Panc1 (cell line): Measurements from ENCODE around the gene TBC1D10A. TPM values are rescaled to one million over a fixed set of nuclear protein-coding genes. Genes with fewer than 3 reads are reported as not detected.

Experiments used
- ATAC-seq: fragments of 200-7000 bp; cut with Tn5 transposase; 2 replicates; pipeline ENCODE4 v1.9.1; 2020; ENCODE audit warnings: mild to moderate bottlenecking, moderate library complexity
- BruUV-seq: library from RNA; stranded (reverse); fragments of 400-500 nt; replicated peaks from 2 replicates; lab custom pipeline; 2021; lab: Mats Ljungman, UMichigan
- CTCF ChIA-PET: fragments of 300-600 bp; sonication (Branson Sonifier 250); formaldehyde crosslinking; loops from one replicate; lab custom pipeline; 2022; ENCODE audit warnings: antibody characterized with exemption; lab: Charles Lee
- POLR2A ChIA-PET: fragments of 300-600 bp; sonication (Branson Sonifier 250); formaldehyde crosslinking; loops from one replicate; lab custom pipeline; 2022; ENCODE audit warnings: antibody characterized with exemption; lab: Charles Lee
- DNase-seq: peaks from one replicate; pipeline ENCODE4 v3.0.0-alpha.2; 2010; ENCODE audit warnings: low read depth, low spot score
- H3K27ac ChIP-seq: 2 replicates; pipeline ENCODE4 v1.5.1; 2011; ENCODE audit warnings: mild to moderate bottlenecking, low read length, inconsistent platforms
- H3K27me3 ChIP-seq: fragments of 200-500 bp; sonication (Bioruptor generic); 2 replicates; pipeline ENCODE4 v1.6.0; 2014; ENCODE audit warnings: low read length, inconsistent platforms; ENCODE audit not compliant: control insufficient read depth, insufficient read depth
- H3K36me3 ChIP-seq: fragments of 200-500 bp; sonication (Bioruptor generic); 2 replicates; pipeline ENCODE4 v1.5.1; 2014; ENCODE audit warnings: inconsistent platforms, mild to moderate bottlenecking, low read length, moderate library complexity; ENCODE audit not compliant: control insufficient read depth, insufficient read depth
- H3K4me1 ChIP-seq: 2 replicates; pipeline ENCODE4 v1.5.1; 2011; ENCODE audit warnings: inconsistent platforms, mild to moderate bottlenecking, low read length, moderate library complexity; ENCODE audit not compliant: control insufficient read depth, insufficient read depth
- H3K4me3 ChIP-seq, 2 experiments: 2 replicates each; pipeline ENCODE4 v1.5.1; 2011 to 2012; ENCODE audit warnings: low read depth in 2 of 2, low read length in 2 of 2, mild to moderate bottlenecking in 2 of 2, inconsistent platforms in 1 of 2, moderate library complexity in 1 of 2
- H3K9me3 ChIP-seq: fragments of 200-500 bp; sonication (Bioruptor generic); 2 replicates; pipeline ENCODE4 v1.5.1; 2014; ENCODE audit warnings: low read depth, mild to moderate bottlenecking, inconsistent platforms, low read length, moderate library complexity; ENCODE audit not compliant: control insufficient read depth, insufficient read depth
- CTCF ChIP-seq: fragments of 450-650 bp; IDR thresholded peaks from 2 replicates; pipeline ENCODE4 v1.5.1; 2017; ENCODE audit warnings: mild to moderate bottlenecking
- POLR2AphosphoS5 ChIP-seq: IDR thresholded peaks from 2 replicates; pipeline ENCODE4 v1.6.1; 2012; ENCODE audit warnings: mild to moderate bottlenecking, low read depth, low read length, moderate library complexity
- REST ChIP-seq, 2 experiments: IDR thresholded peaks; 2 replicates each; pipeline ENCODE4 v1.6.1; 2011 to 2012; ENCODE audit warnings: low read depth in 2 of 2, control low read depth in 1 of 2, low read length in 1 of 2, mild to moderate bottlenecking in 1 of 2, moderate library complexity in 1 of 2; ENCODE audit not compliant: insufficient read depth in 1 of 2
- SIN3A ChIP-seq: IDR thresholded peaks from 2 replicates; pipeline ENCODE4 v1.6.1; 2012; ENCODE audit warnings: low read depth, mild to moderate bottlenecking, low read length, moderate library complexity, borderline replicate concordance; ENCODE audit not compliant: insufficient read depth
- TCF7L2 ChIP-seq: IDR thresholded peaks from 2 replicates; pipeline ENCODE4 v1.6.1; 2011; ENCODE audit warnings: mild to moderate bottlenecking, low read depth, low read length, inconsistent platforms
- in situ Hi-C: cut with HindIII; loops from 2 replicates; pipeline ENCODE4 v1.10.0; 2016; ENCODE audit warnings: low sequenced_read_pairs, low pct_unique_long_range_greater_than_20kb
- intact Hi-C: fragments of 100-400 bp; cut with micrococcal nuclease; formaldehyde crosslinking; loops from one replicate; pipeline ENCODE4 v1.10.0; 2022; ENCODE audit not compliant: unreplicated experiment
- total RNA-seq: library from RNA; stranded (reverse); gene quantifications from one replicate; pipeline ENCODE4 v1.2.1, GENCODE V29; 2021; ENCODE audit not compliant: unreplicated experiment

Gene TBC1D10A
- total RNA-seq, 1 experiment from 2014 or later = 14.9 TPM

- Histone ChIP-seq H3K9me3 (no peaks in the 10 kb centered on the region), H3K27me3 (no peaks in the 10 kb centered on the region), H3K4me3 (peak overlapping the region; percentile 60 to 61), H3K36me3 (no peaks in the 10 kb centered on the region; the same call in 1 of the 2 replicates), H3K4me1 (peaks cover 16% of the 10 kb centered on the region), H3K27ac (peak overlapping the region; percentile 61; the same call in 1 of the 2 replicates)
- in situ Hi-C loops (no loop called here), intact Hi-C loops (no loop called here)
- DNase-seq = no peak
- TF ChIP-seq SIN3A (no peak), CTCF (no peak), TCF7L2 (no peak)
- ChIA-PET POLR2A (interaction anchor here (0.6 kb wide), 1 partner anchor 408 kb away, joined by 3 read pairs; no protein-coding TSS in a partner anchor), CTCF (interaction anchor here (1.4 kb wide), 1 partner anchor 38 kb away, joined by 5 read pairs; no protein-coding TSS in a partner anchor)
- no peak for ATAC-seq
- no TSS peak for BruUV-seq
These were observed 952 bp downstream of the TBC1D10A start for GRCh38 chr22:30325724-30326254.

GRCh38 chr22:30325065-30325720, 1.5 kb downstream of the TBC1D10A start:
- peak overlapping the region; percentile 60 to 61 for H3K4me3 ChIP-seq
- BruUV-seq = no TSS peak
- in situ Hi-C loops = no loop called here

More at GRCh38 chr22:30325065-30325720, 1.5 kb downstream of the TBC1D10A start:
- no peaks in the 10 kb centered on the region; the same call in 1 of the 2 replicates for H3K36me3 ChIP-seq
- intact Hi-C loops = no loop called here
- peak overlapping the region; percentile 61; the same call in 1 of the 2 replicates for H3K27ac ChIP-seq
- H3K9me3 ChIP-seq = no peaks in the 10 kb centered on the region
- DNase-seq = no peak
- H3K4me1 ChIP-seq = peaks cover 16% of the 10 kb centered on the region
- TF ChIP-seq TCF7L2 = no peak
- TF ChIP-seq REST (IDR thresholded peaks at IDR 0.05; ENCODE audit: insufficient read depth in 1 of 2, low read depth in 2 of 2, low read length in 1 of 2) = no peak
- no peak for TF ChIP-seq CTCF
- no peak for TF ChIP-seq POLR2AphosphoS5
- no peak for TF ChIP-seq SIN3A
- H3K27me3 ChIP-seq = no peaks in the 10 kb centered on the region
- ATAC-seq = 0 out of 2 replicates have a peak, but pooled peaks have one; percentile 27
- CTCF ChIA-PET = interaction anchor here (1.4 kb wide), 1 partner anchor 37 kb away, joined by 5 read pairs; no protein-coding TSS in a partner anchor
- POLR2A ChIA-PET = interaction anchor here (0.6 kb wide), 1 partner anchor 408 kb away, joined by 3 read pairs; no protein-coding TSS in a partner anchor
